Parathyroid adenoma (tissue), 2 donors: ENCODE results near the gene RCAN3.

Experiments used
- H2AFZ ChIP-seq: fragments of 300-600 bp; sonication (generic); one replicate; pipeline ENCODE4 v1.7.0; 2017; ENCODE audit warnings: antibody characterized with exemption, mild to moderate bottlenecking
- H3K27ac ChIP-seq: fragments of 300-600 bp; sonication (generic); one replicate; pipeline ENCODE4 v1.7.0; 2017
- H3K27me3 ChIP-seq: fragments of 300-600 bp; sonication (generic); one replicate; pipeline ENCODE4 v1.7.0; 2017; ENCODE audit warnings: low read length; ENCODE audit not compliant: control insufficient read depth, insufficient read depth
- H3K36me3 ChIP-seq: fragments of 300-600 bp; sonication (generic); one replicate; pipeline ENCODE4 v1.7.0; 2017; ENCODE audit warnings: low read length; ENCODE audit not compliant: control insufficient read depth, insufficient read depth
- H3K4me1 ChIP-seq: fragments of 300-600 bp; sonication (generic); one replicate; pipeline ENCODE4 v1.7.0; 2017; ENCODE audit warnings: control low read depth
- H3K4me2 ChIP-seq: fragments of 300-600 bp; sonication (generic); one replicate; pipeline ENCODE4 v1.7.0; 2017; ENCODE audit warnings: low read length
- H3K4me3 ChIP-seq: fragments of 300-600 bp; sonication (generic); one replicate; pipeline ENCODE4 v1.7.0; 2017; ENCODE audit warnings: low read depth, low read length
- H3K79me2 ChIP-seq: fragments of 300-600 bp; sonication (generic); one replicate; pipeline ENCODE4 v1.7.0; 2017; ENCODE audit warnings: control low read depth
- H3K9ac ChIP-seq: fragments of 300-600 bp; sonication (generic); one replicate; pipeline ENCODE4 v1.7.0; 2017; ENCODE audit warnings: mild to moderate bottlenecking
- H3K9me3 ChIP-seq: fragments of 300-600 bp; sonication (generic); one replicate; pipeline ENCODE4 v1.7.0; 2017; ENCODE audit warnings: low read length; ENCODE audit not compliant: control insufficient read depth
- CTCF ChIP-seq: fragments of 300-600 bp; sonication (generic); IDR thresholded peaks from one replicate; pipeline ENCODE4 v1.7.0; 2017; ENCODE audit warnings: antibody characterized with exemption, mild to moderate bottlenecking
- donor health status: primary hyperparathyroidism.

The RCAN3 gene

GRCh38 chr1:24503059-24503751 lies 569 bp downstream of the RCAN3 start:
- Histone ChIP-seq H3K79me2 (no peaks in the 10 kb centered on the region), H3K36me3 (no peaks in the 10 kb centered on the region), H3K4me2 (peak overlapping the region; percentile 82), H3K4me1 (no peaks in the 10 kb centered on the region), H3K27me3 (no peaks in the 10 kb centered on the region), H3K4me3 (peak overlapping the region; percentile 57), H3K9ac (no peak overlapping the region), H3K9me3 (no peaks in the 10 kb centered on the region), H3K27ac (peak overlapping the region; percentile 11), H2AFZ (peak overlapping the region; percentile 65)
- TF ChIP-seq CTCF: no peak

DNA sequence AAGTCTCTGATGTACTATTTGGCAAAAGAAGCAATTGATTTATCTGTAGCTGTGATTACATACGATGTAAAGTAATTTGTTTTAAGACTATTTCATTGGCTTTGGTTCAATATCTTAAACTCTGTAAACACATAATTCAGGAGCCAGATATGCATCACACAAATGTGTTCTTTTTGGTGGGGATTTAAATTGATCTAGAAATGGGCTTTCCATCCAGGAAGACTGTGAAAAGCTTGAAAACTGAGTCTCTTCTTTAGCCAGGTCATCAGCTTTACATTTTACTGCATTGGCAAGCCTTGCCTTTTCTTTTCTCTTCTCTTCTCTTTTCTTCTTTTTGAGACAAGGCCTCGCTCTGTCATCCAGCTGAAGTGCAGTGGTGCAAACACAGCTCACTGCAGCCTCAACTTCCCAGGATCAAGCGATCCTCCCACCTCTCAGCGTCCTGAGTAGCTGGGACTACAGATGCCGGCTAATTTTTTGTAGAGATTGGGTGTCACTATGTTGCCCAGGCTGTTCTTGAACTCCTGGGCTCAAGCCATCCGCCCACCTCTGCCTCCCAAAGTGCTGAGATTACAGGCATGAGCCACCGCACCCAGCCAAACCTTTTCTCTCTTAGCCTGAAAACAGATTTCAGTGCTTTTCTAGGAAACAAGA lies 1.4 kb downstream of the RCAN3 start:
- H3K9ac ChIP-seq: no peak overlapping the region
- no peak for TF ChIP-seq CTCF
- peak overlapping the region; percentile 11 for H3K27ac ChIP-seq
- no peaks in the 10 kb centered on the region for H3K9me3 ChIP-seq
- no peaks in the 10 kb centered on the region for H3K4me1 ChIP-seq
- H3K4me2 ChIP-seq: peak overlapping the region; percentile 82
- H2AFZ ChIP-seq: no peak overlapping the region
- peak overlapping the region; percentile 57 for H3K4me3 ChIP-seq
- no peaks in the 10 kb centered on the region for H3K79me2 ChIP-seq
- H3K36me3 ChIP-seq: no peaks in the 10 kb centered on the region
- H3K27me3 ChIP-seq: no peaks in the 10 kb centered on the region

DNA sequence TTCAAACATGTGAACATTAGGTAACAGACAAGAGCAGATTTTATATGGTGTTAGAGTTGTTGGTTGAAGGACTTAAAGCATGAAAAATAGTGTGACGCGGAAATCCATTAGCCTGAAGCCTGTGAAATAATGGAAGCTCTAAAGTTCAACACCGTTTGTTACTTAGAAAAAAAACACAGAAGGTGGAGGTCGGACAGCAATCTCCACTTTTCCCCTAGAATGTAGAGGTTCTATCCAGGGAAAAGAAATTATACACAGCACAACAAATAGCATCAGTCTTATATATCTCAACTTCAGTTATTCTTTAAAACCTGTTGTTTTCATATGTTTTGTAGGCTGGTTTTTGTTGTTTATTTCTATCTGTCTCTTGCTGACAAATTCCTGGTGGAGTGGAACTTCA lies 1.9 kb downstream of the RCAN3 start:
- Histone ChIP-seq H3K27me3 (no peaks in the 10 kb centered on the region), H3K9me3 (no peaks in the 10 kb centered on the region), H2AFZ (no peak overlapping the region), H3K79me2 (no peaks in the 10 kb centered on the region), H3K27ac (no peak overlapping the region), H3K4me2 (no peak overlapping the region), H3K4me3 (no peak overlapping the region), H3K4me1 (no peaks in the 10 kb centered on the region), H3K36me3 (no peaks in the 10 kb centered on the region), H3K9ac (no peak overlapping the region)
- TF ChIP-seq CTCF: no peak

GRCh38 chr1:24505816-24506215 lies 3.2 kb downstream of the RCAN3 start:
- no peaks in the 10 kb centered on the region for H3K79me2 ChIP-seq
- no peaks in the 10 kb centered on the region for H3K36me3 ChIP-seq
- H2AFZ ChIP-seq: no peak overlapping the region
- no peaks in the 10 kb centered on the region for H3K4me1 ChIP-seq
- H3K4me3 ChIP-seq: no peak overlapping the region
- no peak for TF ChIP-seq CTCF
- H3K4me2 ChIP-seq: no peak overlapping the region
- no peaks in the 10 kb centered on the region for H3K9me3 ChIP-seq
- no peak overlapping the region for H3K9ac ChIP-seq
- no peaks in the 10 kb centered on the region for H3K27me3 ChIP-seq
- no peak overlapping the region for H3K27ac ChIP-seq
